Lower leg skin (tissue), 3 donors: ENCODE data around the gene SNX11.

Experiments used
- CTCF ChIP-seq, 3 donors: fragments of 450-650 bp; IDR thresholded peaks; one replicate each; pipeline ENCODE4 v1.5.1; 2016; ENCODE audit warnings: antibody characterized with exemption in 3 of 3, mild to moderate bottlenecking in 3 of 3, moderate library complexity in 2 of 3
- POLR2A ChIP-seq, 2 donors: fragments of 450-650 bp; IDR thresholded peaks; one replicate each; pipeline ENCODE4 v1.6.1; 2016 to 2017; ENCODE audit warnings: antibody characterized with exemption in 2 of 2, mild to moderate bottlenecking in 1 of 2, moderate library complexity in 1 of 2

DNA sequence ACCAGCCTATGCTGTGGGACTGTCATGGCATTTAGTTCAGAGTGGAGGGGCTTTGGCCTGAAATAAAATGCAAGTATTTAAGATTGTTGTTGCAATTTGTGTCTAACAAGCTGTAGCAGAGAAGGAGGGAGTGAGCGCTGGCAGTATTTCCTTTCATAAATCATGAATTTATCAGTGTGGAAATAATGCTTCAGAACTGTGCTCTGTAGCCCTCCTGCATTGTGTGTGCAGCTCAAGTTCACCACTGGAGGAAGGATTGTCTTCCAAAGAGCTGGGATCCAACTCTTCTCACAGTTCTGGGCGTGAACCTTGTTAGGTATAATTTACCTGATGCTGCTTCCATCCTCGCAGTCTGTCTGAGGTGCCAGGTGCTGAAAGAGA, 15.1 kb downstream of the SNX11 start:
- TF ChIP-seq CTCF (IDR thresholded peaks at IDR 0.05) (no peak), POLR2A (IDR thresholded peaks at IDR 0.05) (no peak)
